Kasumi-1 (cell line): Measurements from ENCODE around the gene NCAN.

ENCODE experiments used
- DNase-seq, 2 experiments: peaks; one replicate each; lab custom pipeline; 2025; lab: John Stamatoyannopoulos, UW

Gene NCAN

DNA sequence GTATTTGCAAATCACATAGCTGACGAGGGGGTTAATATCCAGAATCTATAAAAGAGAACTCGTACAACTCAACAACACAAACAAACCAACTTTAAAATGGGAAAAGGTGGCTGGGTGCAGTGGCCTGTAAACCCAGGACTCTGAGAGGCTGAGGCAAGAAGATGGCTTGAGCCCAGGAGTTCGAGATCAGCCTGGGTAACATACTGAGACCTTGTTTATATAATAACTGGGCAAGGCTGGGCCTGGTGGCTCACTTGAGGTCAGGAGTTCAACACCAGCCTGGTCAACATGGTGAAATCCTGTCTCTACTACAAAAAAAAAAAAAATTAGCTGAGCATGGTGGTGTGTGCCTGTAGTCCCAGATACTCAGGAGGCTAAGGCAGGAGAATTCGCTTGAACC, 83.2 kb downstream of the NCAN start:
- no peak for DNase-seq

DNA sequence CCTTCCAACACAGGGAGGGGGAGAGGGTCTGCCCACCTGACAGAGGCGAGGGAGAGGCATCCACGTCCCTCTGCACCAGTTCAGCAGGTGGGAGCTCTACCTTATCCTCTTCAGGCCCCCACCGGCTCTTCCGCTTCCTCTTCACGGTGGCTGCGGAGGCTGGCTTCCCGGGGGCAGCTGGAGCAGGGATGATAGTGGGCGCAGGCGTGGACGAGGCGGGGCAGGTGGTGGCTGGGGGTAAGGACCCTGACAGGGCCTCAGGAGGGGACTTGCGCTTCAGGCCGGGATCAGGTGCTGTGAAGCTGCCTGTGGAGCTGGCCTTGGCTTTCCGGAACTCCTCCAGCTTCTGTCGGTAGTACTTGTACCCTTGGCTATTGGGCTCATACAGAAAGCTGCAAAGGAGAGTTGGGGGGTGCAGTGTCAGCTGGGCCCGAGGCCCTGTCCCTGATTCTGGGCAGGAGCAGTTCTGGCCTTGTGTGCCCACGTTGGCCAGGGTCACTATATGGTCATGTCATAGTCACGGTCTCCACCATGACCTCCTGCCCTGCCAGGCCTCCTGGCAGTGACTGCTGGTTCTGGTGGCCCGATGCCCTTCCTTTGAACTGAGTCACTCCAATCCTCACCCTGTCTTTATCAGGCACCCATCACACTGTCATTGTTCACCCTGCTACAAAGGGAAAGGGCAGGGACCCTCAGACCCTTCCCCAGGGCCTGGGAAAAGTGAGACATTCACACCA, 85.4 kb downstream of the NCAN start:
- no peak for DNase-seq

DNA sequence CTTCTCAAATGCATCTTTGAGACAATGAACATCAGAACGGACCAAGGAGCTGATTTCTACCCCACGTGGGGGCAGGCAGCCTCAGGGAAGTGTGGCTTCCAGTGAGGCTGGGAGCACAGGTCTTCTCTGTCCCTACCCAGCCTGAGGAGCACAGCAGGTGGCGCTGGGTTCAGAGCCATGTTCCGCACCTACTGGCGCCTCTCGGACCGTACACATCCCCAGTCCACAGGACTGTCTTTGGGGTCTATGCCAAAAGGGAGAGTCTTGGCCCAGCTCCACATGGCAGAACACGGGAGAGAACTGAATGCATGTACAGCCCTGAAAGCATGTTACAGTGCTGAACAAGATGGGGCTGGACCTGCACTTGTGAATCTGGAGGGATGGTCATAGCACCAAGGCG, 86.0 kb downstream of the NCAN start:
- DNase-seq, result no peak

DNA sequence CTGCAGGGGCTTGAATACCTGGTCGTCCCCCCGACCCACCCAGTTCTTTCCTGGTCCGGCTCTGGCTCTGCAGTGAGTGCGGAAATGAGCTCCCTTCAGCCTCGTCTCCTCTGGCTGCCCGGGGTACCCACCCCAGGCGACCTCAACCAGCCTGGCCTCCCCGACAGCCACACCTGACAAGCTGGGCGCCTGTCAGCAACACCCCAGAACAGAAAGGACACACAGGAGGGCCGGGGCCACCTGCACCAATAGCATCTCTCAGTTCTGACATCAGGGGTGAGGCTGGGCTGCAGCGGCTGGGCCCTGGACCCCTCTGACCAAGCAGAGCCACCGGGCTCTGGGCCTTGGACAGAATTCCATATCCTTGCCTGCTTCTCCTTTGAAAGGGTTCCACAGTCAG, 88.9 kb downstream of the NCAN start:
- no peak for DNase-seq
